NCI-H510A (cell line): ENCODE results near the gene FRS2.

Experiments used
- DNase-seq: peaks from one replicate; lab custom pipeline; 2025; lab: John Stamatoyannopoulos, UW

The FRS2 gene

DNA sequence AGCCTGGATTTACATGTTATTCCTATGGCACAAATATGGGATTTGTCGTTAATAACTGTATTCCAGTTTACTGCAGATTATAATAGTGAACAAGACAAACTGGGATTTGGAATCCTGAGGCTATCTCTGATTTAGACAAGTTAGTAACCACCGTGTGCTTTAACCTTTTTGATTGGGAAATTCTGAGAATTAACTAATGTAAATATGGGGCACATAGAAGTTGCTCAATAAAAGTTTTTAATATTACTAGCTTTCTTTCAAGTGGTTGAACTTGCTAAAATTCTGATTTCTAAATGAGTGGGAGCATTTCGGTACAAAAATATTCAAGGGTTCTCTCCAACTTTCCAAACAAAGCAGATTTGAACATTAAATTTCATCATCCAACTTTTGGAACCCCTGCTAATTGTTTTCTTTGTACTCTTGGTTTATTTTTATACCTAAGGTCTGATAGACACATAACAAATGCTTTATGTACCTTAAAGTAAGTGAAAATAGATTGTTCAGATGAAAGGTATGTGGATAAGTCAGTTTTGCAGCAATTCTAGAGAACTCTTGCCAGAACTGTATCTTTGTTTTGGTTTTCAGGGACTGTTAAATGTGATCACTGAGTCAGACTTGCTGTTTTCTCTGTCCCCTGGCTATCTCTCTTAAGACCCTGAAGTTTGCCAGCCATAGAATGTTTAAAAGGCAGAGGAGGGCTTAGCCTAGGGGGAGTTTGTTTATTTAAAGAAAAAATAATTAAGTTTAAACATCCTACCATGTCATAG is 57.5 kb downstream of the FRS2 start:
- no peak for DNase-seq

DNA sequence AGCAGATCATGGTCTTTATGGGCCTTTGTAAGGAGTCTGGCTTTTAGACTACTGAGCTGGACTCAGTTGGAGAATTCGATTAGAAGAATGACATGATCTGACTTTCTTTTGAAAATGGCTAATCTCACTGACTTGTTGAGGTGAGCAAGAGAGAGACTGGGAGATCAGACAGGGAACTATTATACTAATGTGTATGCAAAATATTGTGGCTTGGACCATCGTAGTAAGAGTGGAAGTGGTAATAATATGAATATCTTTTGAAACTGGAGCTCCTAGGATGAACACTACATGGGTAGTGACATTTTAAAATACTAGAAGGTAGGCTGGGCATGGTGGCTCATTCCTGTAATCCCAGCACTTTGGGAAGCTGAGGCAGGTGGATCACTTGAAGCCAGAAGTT is 58.8 kb downstream of the FRS2 start:
- no peak for DNase-seq

DNA sequence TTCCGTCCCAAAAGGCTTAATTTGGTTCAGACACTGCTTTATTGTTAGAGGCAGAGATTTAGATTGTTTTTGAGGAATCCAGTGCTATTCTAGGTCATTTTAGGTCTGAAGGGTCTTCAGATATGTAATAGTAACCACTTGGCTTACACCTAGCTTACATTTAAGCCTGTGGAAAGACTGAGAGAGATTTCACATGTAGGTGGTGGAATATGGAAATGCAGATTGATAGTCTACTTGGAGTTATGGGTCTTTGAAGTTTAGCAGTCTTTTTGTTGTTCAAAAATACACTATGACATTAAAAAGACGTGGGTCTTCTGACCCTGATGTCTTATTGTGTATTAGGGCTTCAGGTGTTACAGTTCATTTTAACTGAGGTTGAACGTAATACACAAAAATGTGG is 63.7 kb downstream of the FRS2 start:
- DNase-seq: no peak

DNA sequence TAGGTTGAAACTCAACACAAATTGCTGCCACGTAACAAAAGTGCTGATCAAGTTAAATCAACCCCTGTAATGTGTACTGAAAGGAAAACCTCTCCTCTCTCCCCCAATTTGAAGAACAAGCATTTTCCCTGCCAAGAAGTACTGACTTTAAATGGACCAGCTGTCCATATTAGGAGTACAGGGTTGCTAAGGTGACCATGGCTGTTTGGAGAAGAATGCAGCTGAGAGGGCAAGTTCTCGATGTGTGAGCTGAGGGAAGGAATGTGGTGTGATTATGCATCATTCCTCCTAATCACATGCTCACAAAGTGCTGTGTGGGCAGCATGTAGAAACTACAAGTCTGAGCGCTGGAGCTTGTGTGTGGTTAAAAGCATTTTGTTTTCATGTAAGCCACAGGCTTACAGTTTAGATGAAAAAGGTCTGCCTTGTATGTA is 64.2 kb downstream of the FRS2 start:
- DNase-seq: no peak

DNA sequence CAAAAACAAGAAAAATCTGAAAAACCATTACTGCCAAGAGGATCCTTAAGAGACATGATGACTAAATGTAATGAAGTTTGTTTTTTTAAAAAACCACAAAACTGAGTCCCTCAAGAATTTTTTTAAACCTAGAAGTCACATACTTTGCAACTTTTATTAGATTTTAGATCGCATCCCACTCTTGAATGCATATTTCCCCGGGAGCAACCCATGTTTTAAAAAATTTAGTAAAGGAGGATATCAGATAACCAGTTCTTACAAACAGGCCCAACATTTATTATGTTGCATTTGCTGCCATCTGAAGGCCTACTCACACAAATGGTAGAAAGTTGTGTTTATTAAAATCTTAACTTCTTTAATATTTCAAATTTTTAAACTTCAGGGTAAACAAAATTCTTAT is 70.8 kb downstream of the FRS2 start:
- no peak for DNase-seq

- DNase-seq: no peak
Measured at GRCh38 chr12:69544087-69544486, 73.9 kb downstream of the FRS2 start.

- DNase-seq: no peak
Measured at GRCh38 chr12:69545081-69545480, 74.9 kb downstream of the FRS2 start.

GRCh38 chr12:69546693-69547438 is 76.7 kb downstream of the FRS2 start:
- DNase-seq: no peak

DNA sequence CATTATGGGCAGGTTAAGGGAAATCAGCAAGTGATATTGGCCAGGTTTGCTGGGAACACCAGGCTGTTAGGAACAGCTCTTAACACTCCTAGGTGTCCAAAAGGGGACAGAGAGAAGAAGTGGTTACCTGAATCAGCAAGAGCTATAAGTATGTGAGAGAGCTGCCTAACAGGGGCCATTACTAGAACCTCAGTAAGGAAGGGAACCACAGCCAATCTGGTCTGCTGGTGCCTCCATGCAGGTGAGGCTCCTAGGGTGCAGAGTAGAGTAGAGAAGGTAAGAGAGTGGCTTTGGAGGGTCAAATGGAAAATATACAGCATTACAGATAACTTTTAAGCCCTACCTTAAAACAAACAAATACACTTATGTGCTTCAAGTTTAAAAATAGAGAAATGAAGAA is 78.5 kb downstream of the FRS2 start:
- no peak for DNase-seq

GRCh38 chr12:69550569-69551350 is 80.6 kb downstream of the FRS2 start:
- DNase-seq: no peak

DNA sequence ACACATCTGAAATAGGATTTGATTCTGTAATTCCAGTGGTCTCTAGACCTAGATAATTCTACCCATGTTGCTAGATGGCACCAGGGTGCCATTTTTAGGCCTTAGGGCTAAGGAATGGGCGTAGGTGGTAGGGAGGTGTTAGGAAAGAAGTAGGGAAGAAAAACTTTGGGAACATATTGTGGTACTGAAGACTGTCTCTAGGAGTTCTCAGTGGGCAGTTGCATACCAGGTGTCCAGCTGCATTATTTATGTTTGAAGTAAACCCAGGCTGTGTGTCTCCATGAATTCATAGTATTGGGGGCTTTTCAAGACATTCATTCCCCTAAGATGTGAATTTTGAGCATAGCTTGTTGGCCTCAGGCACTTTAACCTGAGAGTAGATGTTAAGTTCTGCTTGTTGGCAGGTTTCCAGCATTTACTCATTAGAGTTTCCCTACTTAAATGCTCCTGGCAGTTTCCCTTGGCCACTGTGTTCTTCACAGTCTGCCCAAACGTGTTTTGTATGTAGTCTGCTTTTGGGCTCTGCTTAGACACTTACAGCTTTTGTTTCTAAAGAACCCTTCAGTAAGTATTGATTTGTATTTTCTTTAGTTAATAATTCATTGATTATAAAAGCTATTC is 83.5 kb downstream of the FRS2 start:
- peak; percentile 58 for DNase-seq

GRCh38 chr12:69555461-69555860 is 85.3 kb downstream of the FRS2 start:
- no peak for DNase-seq

- DNase-seq: no peak
Measured at GRCh38 chr12:69556383-69556782, 86.2 kb downstream of the FRS2 start.

GRCh38 chr12:69563166-69563762 is 93.1 kb downstream of the FRS2 start:
- no peak for DNase-seq

DNA sequence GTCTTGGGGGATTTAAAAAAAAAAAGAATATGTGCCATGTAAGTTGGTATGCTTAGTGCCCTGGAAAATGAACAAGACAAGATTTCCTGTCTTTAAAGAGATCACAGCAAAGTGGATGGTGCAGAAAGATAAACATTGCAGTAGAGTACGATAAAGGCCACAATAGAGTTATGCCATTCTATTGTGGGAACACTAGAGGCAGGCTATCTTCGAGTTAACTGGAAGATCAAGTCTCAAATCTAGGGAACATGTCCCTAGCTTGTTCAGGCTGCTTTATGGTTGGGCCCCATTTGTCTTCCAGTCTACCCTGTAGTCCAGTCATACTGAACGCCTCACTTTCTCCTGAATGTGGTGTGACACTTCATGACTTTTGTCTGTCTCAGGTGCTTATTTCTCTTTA is 96.4 kb downstream of the FRS2 start:
- DNase-seq: peak; percentile 7

- DNase-seq: no peak
Measured at GRCh38 chr12:69569236-69569635, 99.0 kb downstream of the FRS2 start.

GRCh38 chr12:69570000-69570516 is 99.9 kb downstream of the FRS2 start:
- DNase-seq: no peak

DNA sequence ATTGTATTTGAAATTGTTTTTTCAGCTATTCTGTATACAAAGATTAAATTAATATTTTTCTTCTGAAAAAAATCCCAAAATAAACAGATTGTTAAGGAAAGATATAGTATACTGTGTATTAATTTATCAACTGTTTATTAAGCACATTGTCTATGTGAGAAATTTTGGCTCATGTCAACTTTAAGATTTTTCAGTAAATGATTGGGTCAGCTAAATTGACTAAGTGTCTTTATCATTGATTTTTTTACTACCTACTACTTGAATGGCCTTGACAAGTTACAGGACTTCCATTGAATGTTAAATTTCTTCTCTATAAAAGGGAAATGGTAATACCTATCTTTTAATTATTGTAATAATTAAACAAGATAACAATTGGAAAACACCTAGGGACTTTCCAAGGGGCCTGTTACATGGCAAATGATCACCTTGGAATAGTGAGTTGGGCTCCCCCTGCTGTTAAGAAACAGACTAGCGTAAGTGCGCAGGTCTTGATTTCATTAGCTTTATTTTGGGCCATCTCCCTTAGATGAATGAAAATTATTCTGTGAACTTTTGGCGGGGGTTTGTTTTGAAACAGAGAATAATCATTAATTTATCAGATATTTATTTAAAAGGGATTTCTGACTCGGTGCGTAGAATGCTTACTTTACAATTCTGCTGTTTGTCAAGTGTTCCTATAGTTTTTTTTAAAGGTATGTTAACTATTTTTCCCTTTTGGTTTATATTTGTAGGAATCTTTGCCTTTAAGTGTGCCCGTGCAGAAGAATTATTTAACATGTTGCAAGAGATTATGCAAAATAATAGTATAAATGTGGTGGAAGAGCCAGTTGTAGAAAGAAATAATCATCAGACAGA is 100.6 kb downstream of the FRS2 start:
- DNase-seq: peak; percentile 31

- DNase-seq: no peak
Measured at GRCh38 chr12:69575346-69575745, 105.2 kb downstream of the FRS2 start.

GRCh38 chr12:69578283-69578682 is 108.1 kb downstream of the FRS2 start:
- DNase-seq: no peak

- DNase-seq: no peak
Measured at GRCh38 chr12:69579029-69579428, 108.8 kb downstream of the FRS2 start.
